IMR-90 (cell line): Measurements from ENCODE around the gene NCBP2L. TPM values are rescaled to one million over a fixed set of nuclear protein-coding genes. Genes with fewer than 3 reads are reported as not detected.
A peak's percentile ranks its signal among the peaks of the same experiment; 100 is the strongest.

Source experiments
- ATAC-seq: fragments of 200-7000 bp; cut with Tn5 transposase; 2 replicates; pipeline ENCODE4 v1.9.1; 2020; ENCODE audit warnings: low read depth, mild to moderate bottlenecking, moderate library complexity
- BruUV-seq: library from RNA; stranded (reverse); fragments of 400-500 nt; replicated peaks from 2 replicates; lab custom pipeline; 2021; lab: Mats Ljungman, UMichigan
- CTCF ChIA-PET: fragments of 300-600 bp; formaldehyde crosslinking; extraction: SDS; loops from one replicate; lab custom pipeline; 2021; ENCODE audit warnings: antibody characterized with exemption; lab: Yijun Ruan, JAX
- POLR2A ChIA-PET: fragments of 300-600 bp; sonication (Branson Sonifier 250); formaldehyde crosslinking; loops from one replicate; lab custom pipeline; 2022; ENCODE audit warnings: antibody characterized with exemption; ENCODE audit not compliant: unreplicated experiment; lab: Charles Lee
- DNase-seq: peaks from one replicate; pipeline ENCODE4 v3.0.0; 2013
- H2AFZ ChIP-seq: replicated peaks from 2 replicates; pipeline ENCODE3; 2013; ENCODE audit warnings: low read length, mild to moderate bottlenecking; ENCODE audit not compliant: poor library complexity
- H2AK5ac ChIP-seq: 2 replicates; pipeline ENCODE4 v1.6.1; 2013; ENCODE audit warnings: low read depth, low read length, inconsistent platforms
- H2AK9ac ChIP-seq: replicated peaks from 2 replicates; pipeline ENCODE3; 2013; ENCODE audit warnings: mild to moderate bottlenecking, low read depth, low read length, moderate library complexity; ENCODE audit not compliant: poor library complexity
- H2BK120ac ChIP-seq: 2 replicates; pipeline ENCODE4 v1.6.1; 2013; ENCODE audit warnings: low read depth, low read length, inconsistent platforms
- H2BK15ac ChIP-seq: 3 replicates; pipeline ENCODE4 v1.6.1; 2013; ENCODE audit warnings: low read depth, low read length, inconsistent platforms
- H2BK20ac ChIP-seq: 2 replicates; pipeline ENCODE4 v1.6.1; 2013; ENCODE audit warnings: low read depth, mild to moderate bottlenecking, inconsistent platforms, low read length, moderate library complexity
- H2BK5ac ChIP-seq: 2 replicates; pipeline ENCODE4 v1.6.1; 2013; ENCODE audit warnings: mild to moderate bottlenecking, low read depth, low read length, inconsistent platforms; ENCODE audit not compliant: poor library complexity, severe bottlenecking
- H3K14ac ChIP-seq: replicated peaks from 2 replicates; pipeline ENCODE4 v1.6.1; 2013; ENCODE audit warnings: low read depth, low read length, inconsistent platforms
- H3K18ac ChIP-seq: 2 replicates; pipeline ENCODE4 v1.6.1; 2013; ENCODE audit warnings: low read depth, low read length, control low read depth
- H3K23ac ChIP-seq: 2 replicates; pipeline ENCODE4 v1.6.1; 2013; ENCODE audit warnings: low read depth, low read length, inconsistent platforms
- H3K27ac ChIP-seq: 2 replicates; pipeline ENCODE4 v1.5.1; 2013; ENCODE audit warnings: mild to moderate bottlenecking, control low read depth, low read length; ENCODE audit not compliant: insufficient read depth
- H3K27me3 ChIP-seq: 2 replicates; pipeline ENCODE4 v1.6.1; 2013; ENCODE audit warnings: low read length; ENCODE audit not compliant: control insufficient read depth, insufficient read depth
- H3K36me3 ChIP-seq: 2 replicates; pipeline ENCODE4 v1.6.1; 2013; ENCODE audit warnings: low read length, mixed read lengths; ENCODE audit not compliant: control insufficient read depth, insufficient read depth
- H3K4ac ChIP-seq: 2 replicates; pipeline ENCODE4 v1.6.1; 2013; ENCODE audit warnings: low read depth, low read length, inconsistent platforms
- H3K4me1 ChIP-seq: 2 replicates; pipeline ENCODE4 v1.6.1; 2013; ENCODE audit warnings: low read length, mixed read lengths; ENCODE audit not compliant: control insufficient read depth, insufficient read depth
- H3K4me2 ChIP-seq: 2 replicates; pipeline ENCODE4 v1.6.1; 2013; ENCODE audit warnings: low read depth, mild to moderate bottlenecking, control low read depth, low read length, moderate library complexity
- H3K4me3 ChIP-seq: 2 replicates; pipeline ENCODE4 v1.5.1; 2013; ENCODE audit warnings: low read depth, mild to moderate bottlenecking, control low read depth, low read length, moderate library complexity; ENCODE audit not compliant: insufficient read depth
- H3K56ac ChIP-seq: 2 replicates; pipeline ENCODE4 v1.6.1; 2013; ENCODE audit warnings: low read length, inconsistent platforms; ENCODE audit not compliant: insufficient read depth; ENCODE audit errors: extremely low read depth
- H3K79me1 ChIP-seq, 2 experiments: 2 replicates each; pipeline ENCODE4 v1.6.1; 2013; ENCODE audit warnings: low read length in 2 of 2, inconsistent platforms in 1 of 2, low read depth in 1 of 2
- H3K9ac ChIP-seq: 2 replicates; pipeline ENCODE4 v1.6.1; 2013; ENCODE audit warnings: low read depth, low read length, control low read depth
- H3K9me1 ChIP-seq: 2 replicates; pipeline ENCODE4 v1.6.1; 2013; ENCODE audit warnings: low read length, inconsistent platforms; ENCODE audit not compliant: insufficient read depth
- H3K9me3 ChIP-seq: 2 replicates; pipeline ENCODE4 v1.6.1; 2013; ENCODE audit warnings: low read length; ENCODE audit not compliant: control insufficient read depth, insufficient read depth
- H4K20me1 ChIP-seq: 2 replicates; pipeline ENCODE4 v1.6.1; 2013; ENCODE audit warnings: low read length, inconsistent platforms; ENCODE audit not compliant: insufficient read depth
- H4K5ac ChIP-seq: 2 replicates; pipeline ENCODE4 v1.6.1; 2013; ENCODE audit warnings: mild to moderate bottlenecking, low read depth, low read length, control low read depth
- H4K8ac ChIP-seq, 2 experiments: 2 replicates each; pipeline ENCODE4 v1.6.1; 2013; ENCODE audit warnings: low read depth in 2 of 2, low read length in 2 of 2, control low read depth in 1 of 2, inconsistent platforms in 1 of 2
- H4K91ac ChIP-seq: 2 replicates; pipeline ENCODE4 v1.6.1; 2013; ENCODE audit warnings: low read depth, low read length, inconsistent platforms; ENCODE audit not compliant: insufficient read depth
- CHD1 ChIP-seq: IDR thresholded peaks from 2 replicates; pipeline ENCODE4 v1.6.1; 2012; ENCODE audit warnings: low read depth, low read length, improper control_type of control experiment
- MAZ ChIP-seq: IDR thresholded peaks from 2 replicates; pipeline ENCODE4 v1.6.1; 2012; ENCODE audit warnings: low read depth, mild to moderate bottlenecking, low read length, improper control_type of control experiment, moderate library complexity, borderline replicate concordance
- NFE2L2 ChIP-seq: fragments of 150-350 bp; IDR thresholded peaks from 2 replicates; pipeline ENCODE4 v1.6.1; 2016; ENCODE audit warnings: low read depth, mild to moderate bottlenecking, low read length
- POLR2A ChIP-seq: IDR thresholded peaks from 2 replicates; pipeline ENCODE4 v1.6.1; 2012; ENCODE audit warnings: mild to moderate bottlenecking, low read depth, low read length
- RAD21 ChIP-seq: IDR thresholded peaks from 2 replicates; pipeline ENCODE4 v1.6.1; 2012; ENCODE audit warnings: low read length, improper control_type of control experiment
- RCOR1 ChIP-seq: IDR thresholded peaks from 2 replicates; pipeline ENCODE4 v1.6.1; 2012; ENCODE audit warnings: mild to moderate bottlenecking, low read length, improper control_type of control experiment; ENCODE audit not compliant: insufficient replicate concordance
- RFX5 ChIP-seq: IDR thresholded peaks from 2 replicates; pipeline ENCODE4 v1.8.0; 2012; ENCODE audit warnings: low read depth, mild to moderate bottlenecking, low read length, moderate library complexity
- WGBS, 2 experiments: methylation state at CpG; one replicate each; pipeline versions ENCODE4 v1.1.5 to v1.1.7; 2013; ENCODE audit warnings: missing lambda C conversion rate in 2 of 2; ENCODE audit not compliant: insufficient read length in 1 of 2; ENCODE audit errors: extremely low coverage in 2 of 2; 5-methylcytosine and 5-hydroxymethylcytosine counted together
- dilution Hi-C: fragments of 300-500 bp; cut with HindIII; formaldehyde crosslinking; loops from one replicate; pipeline ENCODE4 v1.14.3; 2018; ENCODE audit warnings: low sequenced_read_pairs; ENCODE audit not compliant: unreplicated experiment
- in situ Hi-C: fragments of 300-500 bp; cut with MboI; formaldehyde crosslinking; loops from 3 replicates; pipeline ENCODE4 v1.14.3; 2019; ENCODE audit warnings: low sequenced_read_pairs, inconsistent platforms, mixed read lengths
- intact Hi-C: fragments of 100-400 bp; cut with micrococcal nuclease; formaldehyde crosslinking; loops from 2 replicates; pipeline ENCODE4 v1.10.0; 2022
- polyA plus RNA-seq, 3 experiments: library from polyadenylated mRNA; depleted of rRNA; stranded (reverse); fragments of >200 nt; gene quantifications; 2 replicates each; pipeline ENCODE4 v1.2.3, GENCODE V29; 2012; ENCODE audit warnings: low replicate concordance in 1 of 3
- total RNA-seq: library from RNA; depleted of rRNA; stranded (reverse); fragments of >200 nt; gene quantifications from 2 replicates; pipeline ENCODE4 v1.2.3, GENCODE V29; 2012
- TF ChIP-seq, protein P1 (sequence below): fragments of 150-350 bp; IDR thresholded peaks from 2 replicates; pipeline ENCODE4 v1.6.1; 2016; ENCODE audit warnings: low read depth, mild to moderate bottlenecking, low read length, moderate library complexity, borderline replicate concordance
- TF ChIP-seq, protein P2 (sequence below): conservative IDR thresholded peaks from 2 replicates; pipeline ENCODE4 v1.5.1; 2012; ENCODE audit warnings: mild to moderate bottlenecking, low read depth, low read length, improper control_type of control experiment

Gene NCBP2L
- total and polyA plus RNA-seq, 2 of the 4 experiments (the other 2 are of a cell fraction) = not detected

DNA sequence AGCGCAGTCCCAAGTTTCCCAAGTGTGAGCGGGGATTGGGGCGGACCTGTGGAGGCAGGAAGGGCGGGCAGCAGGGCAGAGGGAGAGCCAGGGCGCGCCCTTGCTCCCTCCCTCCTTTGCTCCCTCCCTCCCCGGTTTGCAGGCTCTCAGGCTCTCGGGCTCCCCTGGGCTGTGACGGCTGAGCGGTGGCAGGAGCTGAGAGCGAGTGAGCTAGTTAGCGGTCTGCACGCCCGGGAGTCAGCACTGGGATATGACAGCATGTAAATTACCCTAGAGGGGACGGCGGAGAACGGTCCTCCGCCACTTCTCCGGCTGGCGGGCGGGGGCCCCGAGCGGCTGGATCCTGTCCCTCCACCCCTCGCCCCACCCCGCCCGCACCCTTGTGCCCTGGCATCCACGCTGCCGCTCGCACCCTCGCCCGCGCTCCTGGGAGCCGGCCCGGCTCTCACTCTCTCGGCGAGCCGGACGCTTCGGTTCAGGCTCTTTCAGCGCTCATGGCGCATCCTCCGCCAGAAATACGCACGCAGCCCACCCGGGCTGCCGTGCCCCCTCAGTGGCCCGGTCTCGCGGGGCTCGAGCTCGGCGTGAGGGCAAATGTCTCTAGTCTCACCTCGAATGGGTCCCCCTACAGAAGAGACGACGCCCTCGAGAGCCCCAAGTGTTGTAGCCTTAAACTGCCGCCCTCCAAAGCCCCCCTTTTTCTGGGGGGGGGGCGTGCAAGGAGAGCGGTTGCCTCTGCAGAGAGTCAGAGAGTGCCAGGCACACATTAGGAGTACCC, 1.6 kb upstream of the NCBP2L start, which contains the start of gene TSC22D3:
Gene TSC22D3, minus strand, starts transcription at position 54 of the 778 bp plus-strand sequence. CDS start 368 bp downstream, outside the sequence.
- H3K14ac ChIP-seq = no peak within 1 kb of the TSS
- DNase-seq (peak; percentile 33), ATAC-seq (peak; percentile 80)
- H2BK15ac ChIP-seq = no peak within 1 kb of the TSS
- H2BK5ac ChIP-seq = no peak within 1 kb of the TSS
- H4K8ac ChIP-seq = no peak within 1 kb of the TSS
- no peak within 1 kb of the TSS for H3K18ac ChIP-seq
- H4K5ac ChIP-seq = no peak within 1 kb of the TSS
- H3K27ac ChIP-seq = no peak within 1 kb of the TSS
- peaks cover 31% of the 10 kb centered on the region for H3K27me3 ChIP-seq
- WGBS, 2 experiments = 16% methylated on average over 17 of the region's 59 CpGs; no CpG with 5 or more reads in 1 of the 2 experiments
- H3K9ac ChIP-seq = no peak within 1 kb of the TSS
- BruUV-seq = no TSS peak
- H3K36me3 ChIP-seq = no peaks in the 10 kb centered on the region
- H3K4me1 ChIP-seq = no peaks in the 10 kb centered on the region
- no peaks in the 10 kb centered on the region for H3K9me3 ChIP-seq
- peak within 1 kb of the TSS; percentile 43 for H3K4me3 ChIP-seq
- CTCF ChIA-PET = interaction anchor here (0.8 to 1.9 kb wide), 3 partner anchors 9 to 122 kb away, joined by 3 to 8 read pairs (median 3); no protein-coding TSS in a partner anchor
- H3K79me1 ChIP-seq = no peaks in the 10 kb centered on the region
- dilution Hi-C loops = no loop called here
- H3K23ac ChIP-seq = no peak within 1 kb of the TSS
- TF ChIP-seq CHD1 = no peak
- TF ChIP-seq, protein P1, sequence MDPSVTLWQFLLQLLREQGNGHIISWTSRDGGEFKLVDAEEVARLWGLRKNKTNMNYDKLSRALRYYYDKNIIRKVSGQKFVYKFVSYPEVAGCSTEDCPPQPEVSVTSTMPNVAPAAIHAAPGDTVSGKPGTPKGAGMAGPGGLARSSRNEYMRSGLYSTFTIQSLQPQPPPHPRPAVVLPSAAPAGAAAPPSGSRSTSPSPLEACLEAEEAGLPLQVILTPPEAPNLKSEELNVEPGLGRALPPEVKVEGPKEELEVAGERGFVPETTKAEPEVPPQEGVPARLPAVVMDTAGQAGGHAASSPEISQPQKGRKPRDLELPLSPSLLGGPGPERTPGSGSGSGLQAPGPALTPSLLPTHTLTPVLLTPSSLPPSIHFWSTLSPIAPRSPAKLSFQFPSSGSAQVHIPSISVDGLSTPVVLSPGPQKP = no peak
- TF ChIP-seq, protein P2, sequence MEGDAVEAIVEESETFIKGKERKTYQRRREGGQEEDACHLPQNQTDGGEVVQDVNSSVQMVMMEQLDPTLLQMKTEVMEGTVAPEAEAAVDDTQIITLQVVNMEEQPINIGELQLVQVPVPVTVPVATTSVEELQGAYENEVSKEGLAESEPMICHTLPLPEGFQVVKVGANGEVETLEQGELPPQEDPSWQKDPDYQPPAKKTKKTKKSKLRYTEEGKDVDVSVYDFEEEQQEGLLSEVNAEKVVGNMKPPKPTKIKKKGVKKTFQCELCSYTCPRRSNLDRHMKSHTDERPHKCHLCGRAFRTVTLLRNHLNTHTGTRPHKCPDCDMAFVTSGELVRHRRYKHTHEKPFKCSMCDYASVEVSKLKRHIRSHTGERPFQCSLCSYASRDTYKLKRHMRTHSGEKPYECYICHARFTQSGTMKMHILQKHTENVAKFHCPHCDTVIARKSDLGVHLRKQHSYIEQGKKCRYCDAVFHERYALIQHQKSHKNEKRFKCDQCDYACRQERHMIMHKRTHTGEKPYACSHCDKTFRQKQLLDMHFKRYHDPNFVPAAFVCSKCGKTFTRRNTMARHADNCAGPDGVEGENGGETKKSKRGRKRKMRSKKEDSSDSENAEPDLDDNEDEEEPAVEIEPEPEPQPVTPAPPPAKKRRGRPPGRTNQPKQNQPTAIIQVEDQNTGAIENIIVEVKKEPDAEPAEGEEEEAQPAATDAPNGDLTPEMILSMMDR = 0 out of 2 replicates have a peak, but pooled peaks have one; percentile 5
- TF ChIP-seq RCOR1 = no peak
- 0 out of 2 replicates have a peak, but pooled peaks have one; percentile 46 for TF ChIP-seq MAZ
- no peak for TF ChIP-seq RAD21
- TF ChIP-seq RFX5 = no peak
- TF ChIP-seq NFE2L2 = no peak
- no peak for TF ChIP-seq POLR2A
- H3K56ac ChIP-seq = no peak within 1 kb of the TSS
- peak within 1 kb of the TSS; percentile 84 for H2AFZ ChIP-seq
- H3K4ac ChIP-seq = no peak within 1 kb of the TSS
- H2AK5ac ChIP-seq = no peak within 1 kb of the TSS
- H4K91ac ChIP-seq = no peak within 1 kb of the TSS
- H3K9me1 ChIP-seq = no peaks in the 10 kb centered on the region
- no peaks in the 10 kb centered on the region for H4K20me1 ChIP-seq
- POLR2A ChIA-PET = no interaction called here
- peak within 1 kb of the TSS; percentile 44 for H2AK9ac ChIP-seq
- in situ Hi-C loops = loop anchor here (5.0 kb wide), 1 partner anchor 119 kb away; no protein-coding TSS in a partner anchor
- intact Hi-C loops = loop anchor here (2.0 to 5.0 kb wide), 3 partner anchors 99 to 884 kb away; no protein-coding TSS in a partner anchor
- H2BK120ac ChIP-seq = no peak within 1 kb of the TSS
- H3K4me2 ChIP-seq = peak within 1 kb of the TSS; percentile 75
- H2BK20ac ChIP-seq = no peak within 1 kb of the TSS
